COLO668 (cell line): ENCODE data around the gene VCAM1.
"Not testable (repeated sequence)": the region's sequence is repeated elsewhere in the genome, so short reads cannot be mapped to it uniquely, and the experiment has no call there.

Experiments
- DNase-seq: peaks from one replicate; lab custom pipeline; 2025; ENCODE audit not compliant: unreplicated experiment; lab: John Stamatoyannopoulos, UW

Gene VCAM1, protein sequence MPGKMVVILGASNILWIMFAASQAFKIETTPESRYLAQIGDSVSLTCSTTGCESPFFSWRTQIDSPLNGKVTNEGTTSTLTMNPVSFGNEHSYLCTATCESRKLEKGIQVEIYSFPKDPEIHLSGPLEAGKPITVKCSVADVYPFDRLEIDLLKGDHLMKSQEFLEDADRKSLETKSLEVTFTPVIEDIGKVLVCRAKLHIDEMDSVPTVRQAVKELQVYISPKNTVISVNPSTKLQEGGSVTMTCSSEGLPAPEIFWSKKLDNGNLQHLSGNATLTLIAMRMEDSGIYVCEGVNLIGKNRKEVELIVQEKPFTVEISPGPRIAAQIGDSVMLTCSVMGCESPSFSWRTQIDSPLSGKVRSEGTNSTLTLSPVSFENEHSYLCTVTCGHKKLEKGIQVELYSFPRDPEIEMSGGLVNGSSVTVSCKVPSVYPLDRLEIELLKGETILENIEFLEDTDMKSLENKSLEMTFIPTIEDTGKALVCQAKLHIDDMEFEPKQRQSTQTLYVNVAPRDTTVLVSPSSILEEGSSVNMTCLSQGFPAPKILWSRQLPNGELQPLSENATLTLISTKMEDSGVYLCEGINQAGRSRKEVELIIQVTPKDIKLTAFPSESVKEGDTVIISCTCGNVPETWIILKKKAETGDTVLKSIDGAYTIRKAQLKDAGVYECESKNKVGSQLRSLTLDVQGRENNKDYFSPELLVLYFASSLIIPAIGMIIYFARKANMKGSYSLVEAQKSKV

DNA sequence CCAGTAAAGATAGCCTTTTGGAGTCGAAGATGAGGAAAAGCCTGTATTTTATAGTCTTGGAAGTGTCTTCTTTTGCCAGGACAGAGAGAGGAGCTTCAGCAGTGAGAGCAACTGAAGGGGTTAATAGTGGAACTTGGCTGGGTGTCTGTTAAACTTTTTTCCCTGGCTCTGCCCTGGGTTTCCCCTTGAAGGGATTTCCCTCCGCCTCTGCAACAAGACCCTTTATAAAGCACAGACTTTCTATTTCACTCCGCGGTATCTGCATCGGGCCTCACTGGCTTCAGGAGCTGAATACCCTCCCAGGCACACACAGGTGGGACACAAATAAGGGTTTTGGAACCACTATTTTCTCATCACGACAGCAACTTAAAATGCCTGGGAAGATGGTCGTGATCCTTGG, at the start of gene VCAM1:
TSS of gene VCAM1 (plus strand) at position 253 of the 400 bp plus-strand sequence. CDS start at position 372, 119 bp downstream.
- DNase-seq: no peak

DNA sequence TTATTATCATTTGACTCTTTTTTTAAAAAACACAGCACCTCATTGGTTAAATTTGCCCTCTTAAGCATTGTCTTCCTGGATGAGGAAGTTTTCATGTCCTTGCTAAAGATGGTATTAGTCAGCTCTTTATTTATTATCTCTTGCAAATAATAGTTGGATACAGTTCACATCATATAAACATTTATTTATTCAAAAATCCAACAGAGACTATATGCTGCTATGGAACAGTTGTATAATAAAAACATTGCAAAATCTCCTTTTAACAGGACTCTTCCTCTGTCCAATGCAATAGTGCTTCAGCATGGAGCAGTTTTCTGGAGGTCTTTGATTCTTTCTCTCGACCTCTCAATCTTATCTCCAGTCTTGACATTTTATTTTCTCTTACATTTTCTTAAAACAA, 49.5 kb upstream of the VCAM1 start:
- no peak for DNase-seq

DNA sequence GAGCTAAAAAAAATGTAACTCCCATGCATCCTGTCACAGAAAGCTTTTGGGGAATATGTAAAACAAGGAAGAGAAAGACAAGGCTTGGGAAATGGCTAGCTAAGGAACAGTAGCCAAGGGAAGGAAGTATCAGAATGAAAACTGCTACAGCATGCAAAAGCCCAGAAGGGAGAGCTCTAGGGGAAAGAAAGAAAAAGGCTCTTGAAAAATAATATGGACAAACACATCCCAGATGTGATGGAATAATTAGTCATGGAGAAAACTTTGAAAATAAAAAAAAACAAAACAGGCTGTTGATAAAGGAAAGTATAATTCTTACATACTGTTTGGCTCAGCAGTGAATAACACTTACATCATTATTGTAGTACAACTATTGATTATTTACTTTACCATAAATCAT, 47.9 kb upstream of the VCAM1 start:
- DNase-seq: no peak

GRCh38 chr1:100683448-100684349, 35.8 kb upstream of the VCAM1 start:
- no peak for DNase-seq

DNA sequence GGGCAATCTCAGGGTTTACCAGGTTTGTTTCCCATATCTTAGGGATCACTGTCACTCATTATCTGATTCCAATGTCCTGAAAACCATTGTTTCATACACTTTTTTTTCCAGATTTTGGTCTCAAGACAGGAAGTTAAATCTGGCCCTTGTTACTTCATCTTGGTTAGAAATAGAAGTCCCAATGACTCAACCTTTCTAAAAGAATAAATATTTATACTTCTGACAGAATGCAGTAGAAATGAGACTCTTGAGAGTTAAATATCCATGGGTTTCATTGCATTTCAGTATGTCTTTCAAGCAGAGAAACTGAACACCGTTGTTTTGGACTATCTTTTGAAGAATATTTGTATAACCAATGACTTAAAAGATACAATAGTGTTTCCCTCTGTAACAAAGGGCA, 19.8 kb upstream of the VCAM1 start:
- no peak for DNase-seq

GRCh38 chr1:100700586-100700985, 19.0 kb upstream of the VCAM1 start:
- no peak for DNase-seq

- no peak for DNase-seq
Observed at GRCh38 chr1:100703052-100703451, 16.5 kb upstream of the VCAM1 start.

DNA sequence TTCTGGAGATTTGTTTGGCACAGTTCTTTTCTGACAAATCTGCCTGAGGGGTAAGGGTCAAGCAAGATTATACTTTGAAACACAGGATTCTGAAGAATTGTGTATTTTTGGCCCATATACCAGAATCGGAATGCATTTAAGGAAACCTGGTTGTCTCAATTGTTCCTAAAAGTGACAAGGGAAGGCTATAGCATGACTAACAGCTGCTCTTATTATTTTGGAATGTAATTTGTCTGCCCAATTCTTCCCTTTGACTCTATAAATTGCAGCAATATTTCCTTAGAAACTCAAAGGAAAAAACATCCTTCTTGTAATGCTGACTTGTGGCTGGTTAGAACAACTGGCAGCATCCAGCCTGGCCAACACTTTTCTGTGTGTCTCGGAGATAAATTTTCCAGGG, 15.8 kb upstream of the VCAM1 start:
- DNase-seq: no peak

DNA sequence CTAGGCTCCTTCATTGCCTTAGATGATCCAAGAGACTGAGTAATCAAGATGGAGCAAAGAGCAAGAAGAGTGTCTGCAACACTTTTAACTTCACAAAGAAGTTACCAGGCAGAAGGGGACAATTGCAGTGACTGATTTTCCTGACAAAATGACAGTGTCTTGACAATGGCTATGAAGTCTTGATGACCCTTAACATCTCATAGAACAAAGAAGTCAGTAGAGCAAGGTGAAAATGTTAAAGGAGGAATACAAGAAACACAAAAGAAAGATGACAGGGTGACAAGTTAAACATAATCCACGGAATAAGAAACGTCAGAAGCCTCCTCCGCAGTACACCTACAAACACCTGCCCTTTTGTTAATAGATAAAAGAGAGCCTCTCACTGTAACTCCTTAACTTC, 15.1 kb upstream of the VCAM1 start:
- DNase-seq: no peak

DNA sequence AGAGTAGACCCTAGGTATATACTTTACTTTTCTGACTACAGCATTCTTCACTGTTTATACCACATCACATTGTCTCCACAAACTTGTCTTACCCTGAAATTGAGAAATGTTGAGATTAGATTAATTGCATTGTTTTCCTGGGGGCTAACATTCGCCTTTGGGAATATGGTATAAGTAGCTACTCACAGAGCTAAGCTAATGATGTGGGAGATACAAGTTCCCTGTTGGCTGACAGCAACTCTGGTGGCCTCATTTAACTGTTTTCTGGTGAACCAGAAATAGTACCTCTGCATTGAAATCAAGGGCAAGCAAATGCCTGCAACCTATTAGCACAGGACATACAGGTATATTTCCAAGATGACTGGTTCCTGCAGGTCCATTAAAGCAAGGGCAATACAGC, 13.2 kb upstream of the VCAM1 start:
- DNase-seq: no peak

GRCh38 chr1:100706856-100707255, 12.7 kb upstream of the VCAM1 start:
- no peak for DNase-seq

DNA sequence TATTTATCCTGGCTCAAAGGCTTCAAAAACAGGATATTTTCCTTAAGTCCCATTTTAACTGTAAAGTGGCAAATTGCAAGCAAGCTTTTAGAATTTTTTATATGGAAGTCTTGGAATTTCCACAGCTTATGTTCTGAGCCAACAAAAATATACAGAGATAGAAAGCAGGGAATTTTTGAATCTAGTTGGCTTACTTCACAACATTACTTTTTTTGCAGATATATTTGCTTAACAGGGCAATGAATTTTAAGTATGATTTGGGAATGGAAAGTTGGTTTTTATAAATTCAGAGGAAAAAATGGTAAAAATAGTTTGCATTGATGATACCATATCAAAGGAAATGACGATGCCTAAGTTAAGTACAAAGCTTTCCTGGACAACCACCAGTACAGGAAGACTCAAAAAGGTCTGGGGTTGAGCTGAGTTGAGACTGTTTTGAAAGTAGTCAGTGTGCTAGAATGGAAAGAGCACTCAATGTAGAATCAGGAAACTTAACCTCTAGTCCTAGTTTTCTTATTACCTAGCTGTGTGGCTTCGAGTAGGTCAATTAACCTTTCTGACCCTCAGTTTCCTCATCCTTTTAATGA, 11.0 kb upstream of the VCAM1 start:
- DNase-seq: no peak

DNA sequence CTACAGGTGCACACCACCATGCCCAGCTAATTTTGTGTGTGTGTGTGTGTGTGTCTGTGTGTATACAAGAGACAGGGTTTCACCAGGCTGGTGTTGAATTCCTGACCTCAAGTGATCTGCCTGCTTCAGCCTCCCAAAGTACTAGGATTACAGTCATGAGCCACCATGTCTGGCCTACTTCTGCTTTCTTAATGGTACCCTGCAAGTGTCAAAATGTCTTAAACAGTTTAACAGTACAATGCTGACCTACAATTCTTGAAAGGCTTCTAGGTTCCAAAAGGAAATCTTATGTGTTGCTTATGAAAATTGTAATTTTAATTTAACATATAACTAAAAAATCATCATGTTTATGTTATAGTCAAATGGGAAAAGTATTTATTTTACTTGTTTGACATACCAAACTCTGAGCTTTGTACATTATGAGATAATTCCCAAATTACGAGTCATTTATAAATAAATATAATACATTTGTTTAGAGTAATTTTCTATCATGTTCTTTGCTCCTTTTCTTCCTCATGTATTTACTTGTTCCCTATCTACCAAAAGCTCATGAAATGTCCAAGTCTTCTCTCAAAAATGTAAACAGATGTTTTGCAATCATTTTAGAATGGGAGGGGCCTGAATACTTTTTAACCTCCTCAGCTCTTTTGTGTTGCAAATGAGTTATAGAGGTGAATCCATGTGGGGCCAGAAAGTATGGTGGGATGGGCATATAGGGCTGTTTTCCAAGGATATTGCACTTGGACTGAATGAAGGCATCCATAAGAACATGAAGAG, 8.4 kb upstream of the VCAM1 start:
- DNase-seq: no peak

DNA sequence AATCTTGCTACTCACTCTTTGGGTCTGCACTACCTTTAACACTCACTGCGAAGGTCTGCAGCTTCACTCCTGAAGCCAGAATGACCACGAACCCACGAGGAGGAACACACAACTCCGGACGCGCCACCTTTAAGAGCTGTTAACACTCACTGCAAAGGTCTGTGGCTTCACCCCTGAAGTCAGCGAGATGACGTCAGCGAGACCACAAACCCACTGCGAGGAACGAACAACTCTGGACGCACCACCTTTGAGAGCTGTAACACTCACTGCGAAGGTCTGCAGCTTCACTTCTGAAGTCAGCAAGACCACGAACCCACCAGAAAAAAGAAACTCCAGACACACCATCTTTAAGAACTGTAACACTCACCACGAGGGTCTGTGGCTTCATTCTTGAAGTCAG, 6.5 kb upstream of the VCAM1 start:
- DNase-seq: not testable (repeated sequence)

DNA sequence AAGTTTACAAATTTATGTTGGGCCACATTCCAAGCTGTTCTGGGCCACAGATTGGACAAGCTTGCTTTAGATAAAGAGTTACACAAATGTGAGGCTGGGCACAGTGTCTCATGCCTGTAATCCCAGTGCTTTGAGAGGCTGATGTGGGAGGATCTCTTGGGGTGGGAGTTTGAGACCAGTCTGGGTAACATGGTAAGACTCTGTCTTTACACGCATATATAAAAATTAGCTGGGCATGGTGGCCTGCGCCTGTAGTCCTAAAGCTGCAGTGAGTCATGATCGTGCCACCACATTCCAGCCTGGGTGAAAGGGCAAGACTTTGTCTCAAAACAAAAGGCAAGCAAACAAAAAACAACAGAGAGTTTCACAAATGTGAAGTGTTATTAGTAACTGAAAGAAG, 5.9 kb upstream of the VCAM1 start:
- DNase-seq: no peak

DNA sequence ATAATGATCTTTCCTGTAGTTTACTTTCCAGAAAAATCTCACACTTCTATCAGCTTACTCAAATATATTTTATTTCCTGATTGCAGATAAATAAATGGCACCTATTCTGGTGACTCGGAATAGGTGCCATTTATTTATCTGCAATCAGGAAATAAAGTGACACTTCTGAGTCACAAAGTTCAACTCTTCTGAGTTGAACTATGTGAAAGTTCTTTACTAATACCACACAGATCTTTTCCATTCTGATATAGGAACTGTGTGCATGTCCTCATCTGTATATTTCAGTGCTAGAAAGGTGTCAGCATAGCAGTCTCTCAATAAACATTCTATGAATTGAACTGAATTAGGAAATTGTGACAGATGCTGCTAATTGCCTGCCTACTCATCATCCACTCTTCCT, 4.9 kb upstream of the VCAM1 start:
- DNase-seq: no peak

- no peak for DNase-seq
Observed at GRCh38 chr1:100717218-100717617, 2.3 kb upstream of the VCAM1 start.

- no peak for DNase-seq
Observed at GRCh38 chr1:100718581-100718980, 961 bp upstream of the VCAM1 start.

DNA sequence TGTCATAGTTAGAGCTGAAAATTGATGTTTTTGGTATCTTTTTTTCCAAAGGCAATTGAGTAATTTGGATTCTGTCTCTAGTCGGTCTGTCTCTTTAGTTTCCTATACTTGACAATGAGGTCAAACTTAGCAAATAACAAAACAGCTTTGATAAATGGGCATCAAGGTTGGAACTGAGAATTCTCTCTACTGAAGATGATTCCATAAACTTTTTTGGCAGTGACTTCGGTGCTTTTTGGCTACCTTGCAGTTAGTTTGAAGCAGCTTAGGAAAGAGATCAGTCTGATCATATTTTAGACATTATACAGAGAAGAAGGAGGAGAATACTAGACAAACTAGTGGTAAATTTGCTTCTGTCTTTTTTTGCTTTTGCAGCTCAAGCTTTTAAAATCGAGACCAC, 559 bp downstream of the VCAM1 start:
- no peak for DNase-seq

DNA sequence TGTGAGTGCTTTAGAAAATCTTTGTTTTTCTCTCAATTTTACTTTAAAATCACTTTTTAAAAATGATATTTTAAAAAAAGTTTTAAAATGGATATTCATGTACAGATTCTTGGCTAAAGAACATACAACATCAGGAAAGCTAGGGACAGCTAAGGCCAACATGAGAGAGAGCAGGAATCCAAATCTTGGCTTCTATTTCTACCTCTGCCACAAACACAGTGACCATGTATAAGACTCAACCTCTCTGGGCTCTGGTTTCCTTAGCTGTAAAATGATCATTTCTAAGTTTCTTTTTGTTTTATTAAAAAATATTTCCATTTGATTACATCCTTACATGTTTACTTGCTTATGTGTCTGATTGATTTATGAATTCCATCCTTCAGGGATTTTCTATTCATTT, 1.2 kb downstream of the VCAM1 start:
- DNase-seq: no peak
